Stimulated activated CD4-positive, alpha-beta T cell treated with anti-CD3 and anti-CD28 coated beads, TNF-alpha, amount 100 ng/mL, for 4 hours (primary cell): ENCODE measurements around the gene SECISBP2.

Experiments used
- DNase-seq, 3 experiments: peaks; one replicate each; pipeline ENCODE4 v3.0.0-alpha.2; 2020; ENCODE audit warnings: low read depth in 3 of 3

SECISBP2 gene

DNA sequence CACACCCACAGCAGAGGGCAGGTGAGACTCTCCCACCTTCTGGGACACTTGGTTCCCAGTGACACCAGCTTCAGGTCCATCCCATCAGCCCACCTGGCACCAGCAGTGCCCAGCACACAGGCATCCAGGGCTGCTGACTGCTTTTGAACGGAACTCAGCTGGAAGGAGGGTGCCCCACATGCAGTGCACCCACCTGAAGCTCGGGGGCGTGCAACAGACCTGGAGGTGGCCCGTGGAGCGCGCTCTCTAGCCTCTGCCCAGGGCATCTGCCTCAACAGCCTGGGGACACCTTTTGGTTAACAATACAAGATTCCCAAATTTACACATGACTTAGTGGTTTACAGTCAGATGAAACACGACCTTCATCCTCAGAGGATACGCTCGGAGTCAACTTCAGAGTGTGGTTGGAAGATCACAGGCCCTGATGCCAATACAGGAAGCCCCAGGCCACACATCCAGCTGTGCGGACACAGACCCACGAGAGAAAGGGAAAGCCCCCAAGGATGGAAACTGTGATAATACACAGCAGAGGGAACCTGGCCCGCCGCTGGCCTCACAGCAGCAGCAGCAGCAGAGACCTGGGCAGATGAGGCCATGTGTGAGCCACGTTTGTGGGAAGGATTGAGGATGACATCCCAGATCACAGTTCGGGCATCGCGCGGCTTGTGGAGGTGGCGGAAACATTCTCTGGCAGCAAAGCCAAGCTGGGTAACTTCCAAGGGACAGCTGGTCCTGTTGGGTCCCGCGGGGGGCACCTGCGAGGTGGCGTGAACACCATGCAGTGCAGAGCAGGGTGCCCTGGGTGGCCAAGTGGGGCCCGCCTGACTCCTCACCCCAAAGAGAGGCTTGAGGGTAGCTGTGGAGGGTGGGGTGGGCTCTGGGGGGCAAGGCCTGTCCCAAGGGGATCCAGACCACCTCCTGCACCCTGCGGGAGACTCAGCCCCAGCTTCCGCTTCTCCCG is 64.0 kb downstream of the SECISBP2 start:
- DNase-seq: no peak

DNA sequence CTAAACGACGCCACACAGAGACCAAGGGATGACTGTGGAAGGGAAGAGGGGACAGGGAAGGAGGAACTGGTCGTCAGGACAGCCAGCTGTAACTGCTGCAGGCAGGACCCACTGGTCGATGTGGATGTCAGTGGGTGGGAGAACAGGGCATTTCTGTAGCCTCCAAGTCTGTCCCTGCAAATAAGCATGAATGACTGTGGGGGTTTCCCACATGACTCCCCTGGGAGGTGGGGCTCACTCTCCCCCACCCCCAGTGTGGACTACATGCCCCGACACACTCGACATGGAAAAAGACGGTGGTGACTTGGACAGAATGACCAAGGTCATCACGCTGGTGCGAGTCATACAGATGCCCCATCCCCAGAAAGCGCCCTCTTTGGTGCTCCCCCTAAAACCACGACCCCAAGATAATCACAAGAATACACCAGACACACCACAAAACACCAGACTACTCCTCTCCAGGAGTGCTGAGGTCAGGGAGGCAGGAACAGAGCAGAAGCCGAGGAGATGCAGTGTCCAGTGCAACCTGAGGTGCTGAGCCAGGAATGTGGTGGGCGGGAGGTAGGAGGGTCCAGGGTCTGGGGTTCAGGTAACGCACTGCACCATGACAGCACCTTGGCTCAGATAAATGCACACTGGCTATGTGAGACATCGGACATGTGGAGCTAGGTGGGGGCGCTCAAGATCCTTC is 64.9 kb downstream of the SECISBP2 start:
- no peak for DNase-seq

DNA sequence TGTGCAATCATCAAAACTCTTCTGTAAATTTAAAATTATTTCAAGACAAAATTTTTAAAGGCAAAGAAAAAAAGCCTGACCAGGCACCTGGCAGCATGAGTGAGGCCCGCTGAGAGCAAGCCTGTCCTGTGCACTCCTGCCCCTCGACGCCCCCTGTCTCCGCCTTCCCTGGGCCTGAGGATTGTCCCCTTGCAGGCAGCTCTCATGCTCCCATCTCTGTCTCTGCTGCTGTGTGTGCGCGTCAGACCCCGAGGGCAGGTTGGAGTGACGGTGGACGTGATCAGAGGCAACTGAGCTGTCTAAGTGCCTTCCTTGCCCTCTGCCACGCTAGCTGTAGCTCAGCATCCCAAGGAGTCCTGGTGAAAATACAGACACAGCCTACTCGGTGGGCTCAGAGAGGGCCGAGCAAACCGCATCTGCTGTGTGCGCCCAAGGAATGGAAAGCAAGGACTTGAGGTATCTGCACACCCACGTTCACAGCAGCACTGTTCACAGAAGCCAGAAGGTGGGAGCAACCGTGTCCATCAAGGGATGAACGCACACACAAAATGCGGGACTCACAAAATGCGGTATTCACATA is 65.5 kb downstream of the SECISBP2 start:
- DNase-seq: no peak

DNA sequence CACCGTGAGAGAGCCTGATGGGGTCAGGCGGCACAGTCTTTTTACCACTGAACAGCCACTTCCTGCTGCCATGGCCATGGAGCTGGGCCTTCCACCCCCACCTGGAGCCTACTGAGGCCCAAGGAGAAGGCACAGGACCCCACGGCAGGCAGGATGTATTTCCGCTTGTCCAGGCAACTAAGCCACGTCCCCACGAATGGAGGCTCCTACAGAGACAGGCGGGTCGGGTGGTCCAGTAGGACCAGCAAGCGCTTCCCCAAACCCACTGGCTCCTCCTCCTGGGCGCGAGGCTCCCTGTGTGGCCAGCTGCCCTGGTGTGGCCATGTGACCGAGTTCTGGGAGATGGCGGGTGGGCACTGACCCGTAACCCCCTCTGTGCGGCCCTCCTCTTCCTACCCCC is 66.5 kb downstream of the SECISBP2 start:
- DNase-seq: no peak

DNA sequence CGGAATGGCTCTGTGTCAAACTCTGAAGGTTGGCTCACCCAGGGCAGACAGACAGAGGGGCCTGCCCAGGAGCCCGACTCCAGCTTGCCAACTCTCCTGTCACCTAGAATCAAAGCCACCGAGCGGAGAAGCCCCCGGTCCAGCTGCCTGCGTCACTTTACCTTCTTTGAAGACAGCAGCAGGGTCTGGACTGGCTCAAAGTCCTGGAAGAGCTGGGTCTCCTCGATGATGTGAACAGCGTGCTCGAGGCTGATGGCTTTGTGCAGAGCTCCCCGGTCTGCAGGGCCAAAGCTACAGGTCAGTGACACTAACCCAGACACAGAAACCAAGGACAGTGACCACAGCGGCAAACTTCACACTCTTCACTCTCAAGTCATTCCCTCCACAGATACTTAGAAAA is 67.9 kb downstream of the SECISBP2 start:
- DNase-seq: no peak

DNA sequence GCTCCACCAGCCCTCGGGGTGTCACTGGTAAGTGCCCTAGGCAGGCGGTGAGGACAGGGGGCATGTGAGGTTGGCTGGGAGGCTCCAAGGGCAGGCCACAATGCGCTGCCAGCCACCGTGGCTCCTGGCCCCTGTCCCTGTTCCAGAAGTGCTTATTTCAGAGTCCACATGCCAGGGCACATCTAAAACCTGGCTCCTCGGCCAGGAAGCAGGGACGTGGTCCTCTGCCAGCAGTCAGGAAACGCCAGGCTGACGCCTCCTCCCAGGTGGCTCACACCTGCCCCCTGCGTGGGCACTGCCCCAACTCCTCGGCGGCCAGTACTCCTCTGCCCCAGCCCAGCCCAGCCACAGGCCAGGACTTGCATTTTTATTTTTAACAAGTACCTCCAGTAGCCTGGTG is 68.5 kb downstream of the SECISBP2 start:
- no peak for DNase-seq

DNA sequence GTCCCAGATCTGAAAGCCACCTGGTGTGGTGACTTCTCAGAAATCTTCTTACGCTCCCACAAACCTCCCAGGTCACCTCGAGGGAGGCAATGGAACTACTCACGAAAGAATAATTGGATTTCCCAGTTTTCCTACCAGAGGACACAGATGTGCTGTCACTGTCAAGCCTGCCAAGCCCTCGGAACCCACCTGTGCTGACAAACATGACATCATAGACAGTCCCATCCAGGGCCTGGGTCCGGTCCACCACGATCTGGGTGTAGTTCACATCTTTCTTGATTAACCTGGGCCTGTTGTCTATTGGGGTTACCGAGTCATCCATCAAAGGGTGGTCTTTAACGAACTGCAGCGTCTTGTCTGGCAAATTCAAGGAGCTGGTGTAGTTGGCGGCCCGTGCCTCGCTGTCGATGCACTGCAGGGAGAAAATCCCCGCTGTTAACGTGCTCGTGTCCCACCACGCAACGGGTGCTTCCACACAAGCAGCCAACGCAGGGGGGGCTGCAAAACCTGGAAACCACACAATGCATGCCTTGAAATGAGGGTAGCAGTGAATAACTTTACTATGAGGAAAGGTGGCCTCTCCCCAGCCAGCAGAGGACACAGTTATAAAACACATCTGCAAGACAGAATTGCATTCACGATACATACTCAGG is 69.0 kb downstream of the SECISBP2 start:
- no peak for DNase-seq

DNA sequence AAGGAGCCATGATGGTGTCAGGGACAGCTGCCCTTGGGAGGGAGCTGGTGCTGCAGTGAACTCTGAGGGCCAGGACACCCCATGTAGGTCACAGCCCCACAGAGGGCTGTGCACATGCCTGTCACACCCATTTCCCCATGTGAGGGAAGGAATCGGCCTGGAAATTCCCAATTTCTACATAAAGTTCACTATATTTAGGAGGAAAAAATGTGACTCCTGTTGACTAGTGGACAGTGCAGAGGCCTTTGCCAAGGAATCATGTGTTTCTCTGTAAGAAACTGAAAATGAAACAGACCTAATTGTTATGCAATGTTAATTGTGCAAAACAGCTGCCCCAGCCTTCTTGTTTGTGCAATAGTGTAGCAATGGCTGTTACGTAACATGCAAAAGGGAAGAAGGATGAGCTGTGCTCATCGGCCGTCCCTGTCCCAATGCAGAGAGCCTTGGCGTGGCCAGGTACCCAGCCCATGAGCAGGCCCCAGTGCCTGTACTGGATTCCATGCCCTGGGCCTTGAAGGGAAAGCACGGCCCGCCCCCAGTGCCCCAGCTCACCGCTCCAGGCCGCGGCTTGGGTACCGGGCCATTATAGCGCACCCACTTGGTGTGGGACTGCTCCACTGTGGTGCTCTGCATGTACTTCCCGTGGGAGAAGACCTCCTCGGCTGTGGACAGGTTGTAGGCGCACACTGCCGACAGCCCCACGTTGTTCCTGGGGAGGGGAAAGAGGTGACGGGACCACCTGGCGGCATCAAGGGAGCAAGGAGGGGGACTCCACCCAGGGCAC is 70.0 kb downstream of the SECISBP2 start:
- DNase-seq: no peak

DNA sequence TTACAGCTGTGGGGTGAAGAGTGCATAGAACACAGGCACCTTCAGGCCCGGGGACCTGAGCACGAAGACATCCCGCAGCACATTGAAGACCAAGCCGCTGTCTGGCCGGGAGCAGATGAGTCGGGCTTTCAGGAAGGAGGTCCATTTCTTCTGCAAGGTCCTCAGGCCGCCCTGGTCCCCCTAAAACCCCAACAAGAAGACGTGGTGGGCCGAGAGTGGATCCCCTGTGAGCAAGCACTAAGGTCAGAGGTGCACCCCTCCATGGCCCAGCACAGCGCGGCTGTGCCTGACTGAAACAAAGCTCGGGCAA is 70.5 kb downstream of the SECISBP2 start:
- no peak for DNase-seq

DNA sequence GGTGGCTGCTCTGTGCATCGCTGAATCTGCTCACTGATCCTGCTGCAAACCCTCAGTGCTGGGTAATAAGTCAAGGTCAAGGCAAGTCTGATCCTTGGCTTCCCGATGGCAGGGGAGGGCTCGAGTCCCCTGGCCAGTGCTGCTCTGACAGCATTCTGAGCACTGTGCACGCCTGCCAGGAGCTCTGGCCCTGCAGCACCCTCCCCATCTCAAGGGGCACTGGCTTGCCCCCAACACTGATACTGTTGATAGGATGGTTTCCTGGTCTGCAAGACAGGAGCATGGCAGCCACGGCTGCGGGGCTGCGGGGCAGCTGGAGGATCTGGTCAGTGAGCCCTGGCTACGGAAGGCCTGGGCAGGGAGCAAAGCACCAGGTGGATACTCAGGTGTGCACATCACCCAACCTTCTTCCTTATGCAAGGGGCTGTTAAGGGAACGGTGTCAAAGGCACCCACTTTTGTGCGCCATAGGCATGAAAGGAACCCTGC is 71.8 kb downstream of the SECISBP2 start:
- DNase-seq: no peak

DNA sequence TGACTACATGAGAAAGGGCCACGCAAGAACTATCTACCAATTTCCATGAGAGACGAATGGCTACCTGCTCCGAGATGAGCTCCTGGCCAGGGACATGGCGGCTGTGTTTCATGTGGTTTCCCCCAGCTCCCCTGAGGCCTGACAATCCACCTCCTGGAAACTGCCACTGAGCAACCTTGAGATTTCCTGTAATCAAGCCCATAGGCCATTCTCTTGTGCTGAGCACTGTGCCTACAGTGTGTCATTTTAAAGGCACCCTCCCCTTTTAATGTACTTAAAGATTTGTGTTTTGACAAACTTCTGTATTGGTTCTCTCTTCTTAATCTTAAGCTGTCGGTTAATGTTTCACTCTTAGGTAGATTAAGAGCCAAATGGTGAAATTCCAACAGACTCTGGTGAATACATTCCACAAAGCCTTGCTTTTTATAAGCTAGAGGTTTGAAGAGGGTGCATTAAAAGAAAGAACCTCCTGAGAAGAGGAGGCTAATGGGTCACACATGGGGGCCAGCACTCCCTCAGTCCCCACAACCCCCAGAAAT is 72.3 kb downstream of the SECISBP2 start:
- DNase-seq: no peak

DNA sequence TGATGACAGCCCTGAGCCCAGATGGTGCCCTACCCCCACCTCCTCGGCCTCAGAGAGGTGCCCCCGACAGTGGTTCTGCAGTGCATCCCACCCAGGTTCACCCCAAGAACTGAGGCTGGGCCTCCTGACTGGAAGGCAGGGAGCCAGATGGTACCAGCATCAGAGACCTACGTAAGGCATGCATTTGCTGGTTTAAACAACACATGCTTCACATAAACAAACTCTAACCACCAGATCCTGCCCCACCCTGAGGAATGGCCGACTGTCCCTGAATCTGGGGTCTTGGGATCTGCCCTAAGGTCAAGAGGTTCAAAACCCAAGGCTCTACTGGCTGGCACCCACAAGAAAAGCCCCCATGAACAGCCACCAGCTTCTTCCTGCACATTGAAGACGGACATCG is 73.3 kb downstream of the SECISBP2 start:
- DNase-seq: no peak

DNA sequence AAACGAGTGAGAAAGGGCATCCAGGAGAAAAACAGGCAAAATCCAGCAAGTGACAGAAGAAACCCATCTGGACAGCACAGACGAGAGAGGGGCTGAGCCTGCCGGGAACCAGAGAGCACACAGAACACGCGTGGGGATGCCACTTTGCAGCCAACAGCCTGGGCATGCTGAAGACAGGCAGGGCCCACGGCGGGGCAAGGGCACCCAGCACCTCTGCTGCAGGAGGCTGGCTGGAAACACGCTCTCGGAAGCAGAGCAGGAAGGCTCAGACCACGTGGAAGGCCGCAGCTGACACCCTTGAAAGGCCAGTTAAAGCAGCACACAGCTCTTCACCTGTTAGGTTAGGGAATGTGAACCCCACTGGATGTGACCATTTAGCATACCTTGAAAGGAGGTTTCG is 76.1 kb downstream of the SECISBP2 start:
- no peak for DNase-seq

DNA sequence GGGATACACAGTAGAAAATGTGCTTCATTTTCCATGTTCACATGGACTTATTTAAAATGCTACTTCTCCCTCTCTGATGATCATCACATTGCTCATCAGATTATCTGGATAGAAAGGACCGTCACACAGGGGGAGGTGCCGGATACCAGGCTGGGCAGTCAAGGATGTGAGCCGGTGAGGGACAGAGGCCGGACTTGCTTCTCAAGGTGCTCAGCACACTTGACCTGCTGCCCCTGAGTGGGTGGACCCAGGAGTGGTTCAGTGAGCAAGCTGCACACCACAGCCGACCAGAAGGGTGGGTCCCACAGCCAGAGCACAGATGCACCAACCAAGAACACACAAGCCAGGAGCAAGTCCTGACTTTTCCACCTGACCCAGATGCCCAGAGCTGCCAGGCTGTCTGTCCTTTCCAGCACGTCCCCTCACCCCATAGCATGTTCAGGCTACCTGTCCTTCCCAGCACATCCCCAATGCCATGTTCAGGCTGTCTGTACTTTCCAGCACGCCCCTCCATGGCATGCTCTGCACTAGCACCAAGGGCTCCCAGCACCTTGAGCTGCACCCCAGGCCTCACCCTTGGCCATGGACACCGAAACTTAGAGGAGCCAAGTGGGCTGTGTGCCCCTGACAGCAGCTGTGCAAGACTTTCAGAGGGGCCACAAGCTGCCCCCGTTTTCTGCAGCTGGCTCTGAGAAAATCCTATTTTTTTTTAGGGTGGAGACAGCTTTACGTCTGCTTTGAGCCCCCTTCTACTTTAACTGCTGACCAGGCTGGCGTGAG is 77.8 kb downstream of the SECISBP2 start:
- DNase-seq: no peak

DNA sequence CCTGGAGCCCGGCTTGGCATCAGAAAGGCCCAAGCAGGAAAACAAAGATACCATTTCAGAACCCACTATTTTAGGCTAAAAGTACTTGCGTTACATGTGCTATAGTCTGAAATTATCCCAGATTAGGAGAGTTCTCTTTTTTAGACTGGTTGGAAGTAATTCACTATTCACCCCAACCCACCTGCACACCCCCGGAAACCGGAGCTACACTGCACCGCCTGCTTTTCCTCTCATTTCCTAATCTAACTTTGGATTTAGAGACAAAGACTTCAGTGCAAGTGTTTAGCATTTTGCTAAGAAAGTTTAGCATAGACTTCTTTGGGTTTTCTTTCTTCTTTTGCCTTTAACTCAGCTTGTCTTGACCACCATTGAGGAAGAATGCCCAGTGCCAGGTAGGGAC is 79.2 kb downstream of the SECISBP2 start:
- no peak for DNase-seq

DNA sequence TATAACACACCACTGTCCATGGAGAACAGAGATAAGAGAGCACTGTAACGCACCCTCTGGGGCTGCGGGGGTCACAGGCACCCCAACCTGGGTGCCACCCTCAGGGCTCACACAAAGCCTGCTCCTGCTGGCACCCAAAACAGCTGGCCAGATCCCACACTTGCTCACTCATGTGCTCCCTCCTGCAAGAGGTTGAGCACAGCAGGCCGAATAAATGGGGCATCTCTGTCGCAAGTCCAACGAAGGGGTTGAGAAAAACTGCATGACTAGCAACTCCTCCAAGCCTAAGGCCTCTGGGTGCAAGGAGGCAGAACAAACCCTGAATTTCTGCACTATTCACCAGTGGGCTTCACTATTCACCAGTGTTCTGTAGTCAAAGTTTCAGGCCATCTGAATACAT is 80.3 kb downstream of the SECISBP2 start:
- DNase-seq: no peak

DNA sequence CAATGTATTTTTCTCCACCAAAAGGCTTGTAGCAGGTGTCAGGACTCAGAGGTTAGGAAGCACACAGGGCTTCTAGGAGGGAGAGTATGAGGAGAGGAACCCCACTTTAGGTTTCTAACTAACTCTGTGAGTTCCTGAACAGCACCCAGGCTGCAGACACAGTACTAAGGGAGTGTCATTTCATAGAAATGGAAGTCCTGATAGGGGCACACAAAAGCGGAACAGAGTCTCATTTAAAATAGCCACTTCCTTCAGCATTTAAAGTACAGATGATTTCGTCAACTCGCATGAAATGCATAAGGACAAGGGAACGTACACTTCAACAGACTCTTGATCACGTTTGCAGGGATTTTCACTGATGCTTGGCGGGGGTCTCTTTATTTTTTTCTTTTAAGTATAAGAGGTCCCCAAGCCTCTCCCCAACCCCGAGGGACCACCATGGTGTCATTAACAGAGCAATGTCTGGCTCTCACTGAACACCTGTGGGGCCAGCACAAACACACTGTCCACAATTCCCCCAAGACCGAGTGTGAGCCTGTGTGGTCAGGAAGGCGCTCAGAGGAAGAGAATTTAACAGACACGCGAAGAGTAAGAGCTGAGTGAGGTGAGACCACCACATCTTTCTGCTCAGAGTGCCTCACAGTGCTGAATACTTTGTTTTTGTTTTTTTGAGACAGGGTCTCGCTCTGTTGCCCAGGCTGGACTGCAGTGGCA is 82.3 kb downstream of the SECISBP2 start:
- no peak for DNase-seq

DNA sequence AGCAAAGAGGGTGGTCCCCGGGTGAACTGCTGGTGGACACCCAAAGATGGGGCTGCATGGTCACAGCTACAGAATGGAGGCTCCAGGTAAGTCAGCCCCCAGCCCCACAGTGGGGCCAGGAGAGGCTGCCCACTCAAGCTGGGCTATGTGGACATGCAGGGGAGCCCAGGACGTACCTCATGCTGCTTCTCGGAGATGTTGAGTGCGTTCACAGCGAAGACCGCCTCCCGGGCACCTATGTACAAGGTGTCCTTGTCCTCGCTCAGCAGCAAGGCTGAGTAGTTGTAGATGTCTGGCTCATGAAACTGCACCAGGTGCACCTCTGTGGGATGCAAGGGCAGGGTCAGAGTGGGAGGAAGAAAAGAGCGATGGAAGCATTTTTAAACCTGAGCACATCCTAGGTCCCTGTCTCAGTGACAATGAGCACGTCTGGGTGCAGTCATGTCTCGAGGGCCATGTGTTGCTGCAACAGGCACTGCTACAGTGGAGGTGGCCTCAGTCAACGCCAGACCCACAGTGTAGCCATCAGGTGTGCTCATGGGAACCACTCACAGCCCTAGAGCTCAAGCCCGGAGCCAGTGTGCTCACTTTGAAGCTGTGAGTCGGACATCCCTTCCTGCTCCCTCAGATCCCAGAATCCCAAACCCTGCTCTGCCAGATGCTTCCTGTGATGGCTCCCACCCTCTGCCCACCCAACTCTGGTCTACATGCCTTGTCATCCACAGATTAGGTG is 84.6 kb downstream of the SECISBP2 start:
- DNase-seq: no peak

DNA sequence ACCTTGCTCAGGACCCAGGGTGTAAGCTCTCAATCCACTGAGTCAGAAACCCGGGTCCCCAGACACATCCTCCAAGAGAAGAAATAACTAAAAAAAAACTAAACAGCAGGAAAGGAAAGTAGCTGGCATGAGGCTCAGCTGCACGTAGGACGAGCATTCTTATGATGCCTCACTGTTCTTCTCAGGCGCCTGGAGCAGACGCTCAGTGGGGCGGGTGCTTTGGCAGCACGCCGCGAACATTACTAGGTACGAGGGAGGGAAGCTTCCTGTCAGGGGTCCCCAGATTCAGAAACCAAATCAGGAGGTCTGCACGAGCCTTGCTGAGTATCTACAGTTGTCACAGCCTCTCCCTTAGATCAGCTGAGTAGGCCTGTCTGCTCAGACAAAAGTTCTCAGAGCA is 85.8 kb downstream of the SECISBP2 start:
- no peak for DNase-seq
